ENCODE measurements around the gene BFSP2. TPM values are rescaled to one million over a fixed set of nuclear protein-coding genes. Genes with fewer than 3 reads are reported as not detected.

The BFSP2 gene
- total and polyA plus RNA-seq, 2 experiments from 2014 or later: not detected

DNA sequence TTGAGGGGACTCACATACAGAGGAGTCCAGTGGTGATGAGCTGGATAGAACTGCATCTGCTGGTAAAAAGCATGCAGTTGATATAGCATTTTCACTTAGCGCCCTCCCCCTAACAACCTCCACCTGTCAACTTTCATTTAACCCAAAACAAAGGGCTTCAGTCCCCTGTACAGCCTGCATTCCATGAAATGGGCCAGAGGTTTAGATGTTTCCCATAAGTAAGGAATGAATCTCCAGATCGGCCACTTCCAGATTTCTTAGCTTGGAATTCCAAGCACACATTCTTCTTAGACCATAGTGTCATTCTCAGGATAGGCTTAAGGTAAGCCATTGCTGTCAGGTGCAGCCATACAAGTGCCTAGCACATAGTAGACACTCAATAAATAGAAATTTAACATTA lies 32.9 kb upstream of the BFSP2 start:
- TF ChIP-seq EZH2phosphoT487 (IDR thresholded peaks at IDR 0.05; ENCODE audit: low read depth, severe bottlenecking, unreplicated experiment) (no peak), EZH2 (IDR thresholded peaks at IDR 0.05; ENCODE audit: borderline replicate concordance) (no peak)
- TF ChIP-seq, protein P1, sequence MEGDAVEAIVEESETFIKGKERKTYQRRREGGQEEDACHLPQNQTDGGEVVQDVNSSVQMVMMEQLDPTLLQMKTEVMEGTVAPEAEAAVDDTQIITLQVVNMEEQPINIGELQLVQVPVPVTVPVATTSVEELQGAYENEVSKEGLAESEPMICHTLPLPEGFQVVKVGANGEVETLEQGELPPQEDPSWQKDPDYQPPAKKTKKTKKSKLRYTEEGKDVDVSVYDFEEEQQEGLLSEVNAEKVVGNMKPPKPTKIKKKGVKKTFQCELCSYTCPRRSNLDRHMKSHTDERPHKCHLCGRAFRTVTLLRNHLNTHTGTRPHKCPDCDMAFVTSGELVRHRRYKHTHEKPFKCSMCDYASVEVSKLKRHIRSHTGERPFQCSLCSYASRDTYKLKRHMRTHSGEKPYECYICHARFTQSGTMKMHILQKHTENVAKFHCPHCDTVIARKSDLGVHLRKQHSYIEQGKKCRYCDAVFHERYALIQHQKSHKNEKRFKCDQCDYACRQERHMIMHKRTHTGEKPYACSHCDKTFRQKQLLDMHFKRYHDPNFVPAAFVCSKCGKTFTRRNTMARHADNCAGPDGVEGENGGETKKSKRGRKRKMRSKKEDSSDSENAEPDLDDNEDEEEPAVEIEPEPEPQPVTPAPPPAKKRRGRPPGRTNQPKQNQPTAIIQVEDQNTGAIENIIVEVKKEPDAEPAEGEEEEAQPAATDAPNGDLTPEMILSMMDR (IDR thresholded peaks at IDR 0.05; ENCODE audit: poor library complexity): no peak
- H3K9me2 ChIP-seq (replicated peaks; ENCODE audit: insufficient read depth): no peaks in the 10 kb centered on the region

DNA sequence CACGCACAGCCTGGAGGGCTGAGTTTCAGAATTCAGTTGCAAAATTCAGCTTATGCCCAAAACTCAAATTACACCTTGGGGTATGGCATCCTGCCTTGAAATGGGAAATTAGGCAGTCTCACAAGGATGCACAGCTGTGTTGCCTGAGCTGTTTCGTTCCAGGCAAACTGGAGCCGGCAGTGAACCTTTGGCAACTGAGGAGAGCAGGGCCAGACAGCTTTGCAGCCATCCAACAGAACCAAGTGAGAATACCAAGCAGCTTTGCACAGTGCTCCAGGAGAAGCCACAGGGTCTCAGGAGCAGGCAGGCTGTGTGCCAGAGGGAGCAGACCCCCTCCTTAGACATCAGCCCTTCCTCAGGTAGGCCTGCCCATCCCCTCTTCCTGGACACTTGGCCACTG lies 32.5 kb upstream of the BFSP2 start:
- Histone ChIP-seq H3K9me2 (replicated peaks; ENCODE audit: insufficient read depth) (no peaks in the 10 kb centered on the region), H2AFZ (no peak overlapping the region), H3K4me1 (ENCODE audit: insufficient read depth) (no peaks in the 10 kb centered on the region), H3K79me2 (no peaks in the 10 kb centered on the region), H3K4me2 (no peak overlapping the region), H3K27ac (no peak overlapping the region), H3K4me3 (no peak overlapping the region), H3K9me3 (ENCODE audit: low read depth) (no peaks in the 10 kb centered on the region), H3K27me3 (no peaks in the 10 kb centered on the region), H4K20me1 (ENCODE audit: insufficient read depth, poor library complexity, severe bottlenecking) (no peaks in the 10 kb centered on the region), H3K36me3 (replicated peaks; ENCODE audit: insufficient read depth, low read depth) (no peaks in the 10 kb centered on the region)
- TF ChIP-seq EZH2phosphoT487 (IDR thresholded peaks at IDR 0.05; ENCODE audit: low read depth, severe bottlenecking, unreplicated experiment) (no peak), EZH2 (IDR thresholded peaks at IDR 0.05; ENCODE audit: borderline replicate concordance) (no peak)
- TF ChIP-seq, protein P1 (IDR thresholded peaks at IDR 0.05; ENCODE audit: poor library complexity): no peak
- DNase-seq (ENCODE audit: low spot score): no peak
- 97% methylated on average over 3 of the region's 3 CpGs for WGBS (ENCODE audit: low lambda C conversion rate, missing lambda C conversion rate)

More for the DNA sequence above, 32.9 kb upstream of the BFSP2 start:
- Histone ChIP-seq H3K9me3 (ENCODE audit: low read depth) (no peaks in the 10 kb centered on the region), H3K27ac (no peak overlapping the region), H3K27me3 (no peaks in the 10 kb centered on the region), H3K4me2 (no peak overlapping the region), H4K20me1 (ENCODE audit: insufficient read depth, poor library complexity, severe bottlenecking) (no peaks in the 10 kb centered on the region), H3K4me3 (no peak overlapping the region), H2AFZ (no peak overlapping the region), H3K36me3 (replicated peaks; ENCODE audit: insufficient read depth, low read depth) (no peaks in the 10 kb centered on the region), H3K79me2 (no peaks in the 10 kb centered on the region), H3K4me1 (ENCODE audit: insufficient read depth) (no peaks in the 10 kb centered on the region)
- no peak for DNase-seq (ENCODE audit: low spot score)
- 83% methylated on average over 2 of the region's 2 CpGs for WGBS (ENCODE audit: low lambda C conversion rate, missing lambda C conversion rate)

DNA sequence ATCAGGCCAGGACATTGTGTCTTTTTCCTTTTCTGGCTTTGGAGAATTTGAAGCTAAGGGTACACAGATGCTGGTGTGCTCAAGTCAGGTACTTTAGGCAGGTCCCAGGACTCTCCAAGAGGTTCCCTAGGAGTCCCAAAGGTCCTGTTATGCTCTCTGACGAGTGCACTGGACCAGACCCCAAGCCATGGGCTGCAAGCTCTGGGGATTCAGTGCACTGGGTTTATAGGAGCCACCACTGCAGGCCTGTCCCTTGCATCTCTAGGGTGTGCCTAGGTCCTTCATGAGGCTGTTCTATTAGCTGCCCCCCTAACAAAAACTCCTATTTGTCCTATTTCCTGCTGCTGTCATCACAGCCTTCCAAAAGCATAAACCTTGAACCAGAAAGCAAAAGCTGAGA lies 31.9 kb upstream of the BFSP2 start:
- WGBS (ENCODE audit: low lambda C conversion rate, missing lambda C conversion rate): 95% methylated on average over 1 of the region's 1 CpG
- no peak overlapping the region for H3K27ac ChIP-seq
- no peak overlapping the region for H3K4me2 ChIP-seq
- TF ChIP-seq, protein P1 (IDR thresholded peaks at IDR 0.05; ENCODE audit: poor library complexity): no peak
- no peaks in the 10 kb centered on the region for H3K36me3 ChIP-seq (replicated peaks; ENCODE audit: insufficient read depth, low read depth)
- no peaks in the 10 kb centered on the region for H3K9me3 ChIP-seq (ENCODE audit: low read depth)
- no peak overlapping the region for H2AFZ ChIP-seq
- no peaks in the 10 kb centered on the region for H3K79me2 ChIP-seq
- H3K9me2 ChIP-seq (replicated peaks; ENCODE audit: insufficient read depth): no peaks in the 10 kb centered on the region
- H3K27me3 ChIP-seq: no peaks in the 10 kb centered on the region
- no peaks in the 10 kb centered on the region for H3K4me1 ChIP-seq (ENCODE audit: insufficient read depth)
- no peaks in the 10 kb centered on the region for H4K20me1 ChIP-seq (ENCODE audit: insufficient read depth, poor library complexity, severe bottlenecking)
- no peak for DNase-seq (ENCODE audit: low spot score)
- H3K4me3 ChIP-seq: no peak overlapping the region
